HG02623 (cell line): ENCODE data around the gene PCYT2.
"Not testable (repeated sequence)": the region's sequence is repeated elsewhere in the genome, so short reads cannot be mapped to it uniquely, and the experiment has no call there.

ENCODE experiments used
- ATAC-seq: cut with Tn5 transposase; IDR thresholded peaks from one replicate; pipeline ENCODE4 v1.9.1; 2021; ENCODE audit warnings: moderate library complexity; ENCODE audit not compliant: unreplicated experiment

PCYT2 gene

GRCh38 chr17:81911277-81911961 lies at the start of gene PCYT2:
Gene PCYT2, minus strand, starts transcription at chr17:81911399. Its CDS starts 44 bp downstream, at chr17:81911355.
- peak; percentile 71 for ATAC-seq

DNA sequence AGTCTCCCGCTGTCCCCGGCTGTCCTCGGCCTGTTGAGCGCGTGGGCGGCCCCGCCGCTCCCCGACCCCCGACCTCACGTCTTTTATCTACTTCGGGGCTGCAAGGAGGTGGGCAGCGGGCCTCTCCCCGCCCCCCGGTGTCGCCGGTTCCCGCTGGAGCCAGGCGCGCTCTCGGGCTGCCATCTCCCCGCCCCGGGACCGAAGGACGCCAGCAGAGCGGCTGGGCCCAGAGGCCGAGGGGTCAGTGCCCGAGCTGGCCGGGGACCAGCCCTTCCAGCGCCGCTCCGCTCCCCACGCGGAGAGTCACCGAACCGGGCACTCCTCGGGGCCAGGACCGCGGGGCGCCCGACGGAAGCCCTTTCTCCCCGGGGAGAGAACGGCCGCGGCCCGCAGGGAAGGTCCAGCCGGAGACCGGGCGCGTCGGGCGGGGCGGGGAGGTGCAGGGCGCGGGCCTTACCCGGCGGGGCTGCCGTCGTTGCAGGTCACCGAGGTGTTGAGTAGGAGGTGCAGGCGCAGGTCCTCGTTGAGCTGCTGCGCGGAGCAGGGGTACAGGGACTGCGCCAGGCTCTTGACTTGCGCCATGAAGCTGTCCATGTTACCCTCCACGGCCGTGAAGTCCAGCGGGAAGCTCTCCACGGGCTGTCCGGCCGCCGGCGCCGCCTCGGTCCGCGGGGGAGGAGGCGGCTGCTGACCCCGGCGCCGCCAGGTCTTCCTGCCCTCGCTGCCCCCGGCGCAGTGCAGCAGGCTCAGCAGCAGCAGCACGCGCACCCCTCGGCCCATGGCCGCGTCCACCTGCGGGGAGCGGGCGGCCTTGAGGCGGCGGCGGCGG lies 49.1 kb upstream of the PCYT2 start:
- no peak for ATAC-seq

DNA sequence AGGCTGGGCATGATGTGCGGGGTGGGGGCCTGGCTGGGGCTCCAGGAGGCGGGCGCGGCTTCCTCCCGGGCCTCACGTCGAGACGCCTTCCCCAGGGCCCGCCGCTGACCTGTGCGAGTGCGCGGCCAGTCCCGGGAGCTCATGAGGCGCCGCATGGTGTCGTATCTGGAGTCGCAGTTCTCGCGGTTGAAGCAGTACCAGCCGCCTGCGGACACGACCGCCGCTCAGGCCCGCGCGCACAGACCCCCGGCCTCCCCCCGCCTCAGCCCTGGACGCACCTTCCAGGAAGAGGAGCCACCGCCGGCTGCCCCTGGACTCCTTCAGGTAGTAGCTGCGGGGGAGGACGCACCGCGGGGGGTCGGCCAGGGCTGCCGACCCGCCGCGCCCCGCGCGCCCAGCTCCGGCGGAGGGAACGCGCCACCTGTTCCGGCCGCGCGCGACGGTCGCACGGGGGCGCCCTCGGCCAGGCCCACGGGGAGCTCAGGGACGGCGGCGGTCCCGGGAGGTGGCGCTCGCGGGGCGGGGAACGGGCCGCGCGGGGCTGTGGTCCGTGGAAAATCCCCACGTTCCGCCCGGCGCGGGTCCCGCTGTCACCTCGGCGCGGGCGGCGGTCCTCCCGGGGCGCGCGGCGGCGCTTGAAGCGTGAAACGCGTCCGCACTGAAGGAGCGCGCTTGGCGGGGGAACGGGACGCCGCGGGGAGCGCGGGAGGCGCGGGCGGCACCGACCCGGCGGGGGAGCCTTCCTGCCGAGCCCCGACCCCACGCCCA lies 48.3 kb upstream of the PCYT2 start:
- no peak for ATAC-seq

- ATAC-seq, result no peak
These were observed 47.6 kb upstream of the PCYT2 start for GRCh38 chr17:81958633-81959342.

- no peak for ATAC-seq
These were observed 46.7 kb upstream of the PCYT2 start for GRCh38 chr17:81957691-81958432.

GRCh38 chr17:81956607-81957589 lies 45.7 kb upstream of the PCYT2 start:
- ATAC-seq, result no peak

DNA sequence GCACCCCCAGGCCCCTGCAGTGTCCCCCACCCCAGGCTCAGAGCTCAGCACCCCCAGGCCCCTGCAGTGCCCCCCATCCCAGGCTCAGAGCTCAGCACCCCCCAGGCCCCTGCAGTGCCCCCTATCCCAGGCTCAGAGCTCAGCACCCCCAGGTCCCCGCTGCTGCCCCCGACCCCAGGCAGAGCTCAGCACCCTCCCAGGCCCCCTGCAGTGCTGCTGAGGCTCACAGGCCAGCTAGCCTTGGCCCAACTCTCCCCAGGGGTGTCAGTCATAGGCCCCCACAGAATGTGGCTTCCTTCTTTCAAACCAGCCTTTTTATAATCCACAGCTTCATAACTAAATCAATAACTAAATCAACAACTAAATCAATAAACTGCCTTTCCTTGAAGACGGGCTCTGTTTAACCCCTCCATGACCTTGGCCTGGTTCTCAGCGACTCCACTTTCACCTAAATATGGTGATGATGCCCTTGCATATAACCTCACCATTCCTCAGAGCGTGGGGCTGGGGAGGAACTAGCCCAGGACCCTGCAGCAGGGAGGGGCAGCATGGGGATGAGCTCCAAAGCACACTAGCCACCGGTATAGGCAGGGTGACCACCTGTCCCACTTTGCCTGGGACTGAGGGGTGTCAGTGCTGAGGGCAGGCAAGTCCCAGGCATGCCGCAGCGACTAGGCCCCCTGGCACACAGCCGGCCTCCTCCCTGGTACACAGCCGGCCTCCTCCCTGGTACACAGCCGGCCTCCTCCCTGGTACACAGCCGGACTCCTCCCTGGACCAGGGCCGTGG lies 44.8 kb upstream of the PCYT2 start:
- ATAC-seq, result no peak

DNA sequence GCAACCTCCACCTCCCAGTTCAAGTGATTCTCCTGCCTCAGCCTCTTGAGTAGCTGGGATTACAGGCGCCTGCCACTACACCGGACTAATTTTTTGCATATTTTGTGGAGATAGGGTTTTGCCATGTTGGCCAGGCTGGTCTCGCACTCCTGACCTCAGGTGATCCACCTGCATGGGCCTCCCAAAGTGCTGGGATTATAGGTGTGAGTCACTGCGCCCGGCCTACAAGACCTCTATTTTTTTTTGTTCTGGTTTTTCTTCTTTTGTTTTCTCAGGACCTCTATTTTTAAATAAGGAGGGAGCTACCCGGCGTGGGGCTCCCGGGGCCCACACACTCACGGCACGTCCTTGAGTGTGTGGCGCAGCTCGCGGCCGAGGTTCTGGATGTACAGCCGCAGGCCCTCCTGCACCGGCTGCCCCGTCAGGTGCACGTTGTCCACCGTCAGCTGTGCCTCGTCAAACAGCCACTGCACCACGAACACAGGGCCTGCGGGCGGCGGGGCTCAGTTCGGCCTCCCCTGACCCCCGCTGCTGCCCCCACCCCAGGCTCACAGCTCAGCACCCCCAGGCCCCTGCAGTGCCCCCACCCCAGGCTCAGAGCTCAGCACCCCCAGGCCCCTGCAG lies 44.0 kb upstream of the PCYT2 start:
- ATAC-seq, result no peak

DNA sequence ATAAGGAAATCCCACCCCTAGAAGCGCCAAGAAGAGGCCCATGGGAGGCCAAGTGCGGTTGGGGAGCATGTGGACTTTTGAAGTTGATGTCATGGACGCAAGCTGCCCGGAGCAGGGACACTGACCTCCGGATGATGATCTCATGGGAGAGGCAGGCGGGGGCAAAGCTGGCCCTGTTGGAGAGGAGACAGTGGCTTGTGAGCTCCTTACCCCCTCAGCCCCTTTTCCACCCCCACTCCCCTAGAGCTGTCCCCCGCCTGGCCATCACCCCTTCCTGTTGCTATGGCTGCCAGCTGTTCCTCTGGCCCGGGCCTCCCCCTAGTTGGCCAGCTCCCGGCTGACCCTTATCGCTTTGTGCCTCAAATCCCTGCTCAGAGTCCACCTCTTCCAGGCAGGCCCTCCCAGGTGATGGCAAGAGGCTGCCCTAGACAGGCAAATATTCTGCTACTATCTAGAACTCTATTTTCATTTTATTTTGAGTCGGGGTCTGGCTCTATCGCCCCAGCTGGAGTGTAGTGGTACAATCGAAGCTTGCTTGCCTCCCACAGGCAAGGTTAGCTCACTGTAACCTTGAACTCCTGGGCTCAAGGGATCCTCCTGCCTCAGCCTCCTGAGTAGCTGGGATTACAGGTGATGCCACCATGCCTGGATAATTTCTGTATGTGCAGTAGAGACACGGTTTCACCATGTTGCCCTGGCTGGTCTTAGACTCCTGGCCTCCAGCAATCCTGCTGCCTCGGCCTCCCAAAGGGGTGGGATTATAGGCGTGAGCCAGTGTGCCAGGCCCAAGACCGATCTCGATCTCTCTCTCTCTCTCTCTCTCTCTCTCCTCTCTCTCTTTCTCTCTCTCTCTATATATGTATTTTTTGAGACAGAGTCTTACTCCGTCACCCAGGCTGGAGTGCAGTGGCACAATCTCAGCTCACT lies 43.2 kb upstream of the PCYT2 start:
- ATAC-seq, result no peak

DNA sequence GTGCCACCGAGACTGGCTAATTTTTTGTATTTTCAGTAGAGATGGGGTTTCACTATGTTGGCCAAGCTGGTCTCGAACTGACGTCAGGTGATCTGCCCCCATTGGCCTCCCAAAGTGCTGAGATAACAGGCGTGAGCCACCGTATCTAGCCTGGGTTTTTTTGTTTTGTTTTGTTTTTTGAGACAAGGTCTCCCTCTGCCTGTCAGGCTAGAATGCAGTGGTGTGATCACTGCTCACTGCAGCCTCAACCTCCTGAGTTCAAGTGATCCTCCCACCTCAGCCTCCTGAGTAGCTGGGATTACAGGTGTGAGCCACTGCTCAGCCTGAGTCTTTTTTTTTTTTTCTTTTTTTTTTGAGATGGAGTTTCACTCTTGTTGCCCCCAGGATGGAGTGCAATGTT lies 42.2 kb upstream of the PCYT2 start:
- ATAC-seq, result not testable (repeated sequence)

GRCh38 chr17:81952792-81953228 lies 41.6 kb upstream of the PCYT2 start:
- ATAC-seq, result no peak

GRCh38 chr17:81951785-81952684 lies 40.8 kb upstream of the PCYT2 start:
- ATAC-seq, result no peak

DNA sequence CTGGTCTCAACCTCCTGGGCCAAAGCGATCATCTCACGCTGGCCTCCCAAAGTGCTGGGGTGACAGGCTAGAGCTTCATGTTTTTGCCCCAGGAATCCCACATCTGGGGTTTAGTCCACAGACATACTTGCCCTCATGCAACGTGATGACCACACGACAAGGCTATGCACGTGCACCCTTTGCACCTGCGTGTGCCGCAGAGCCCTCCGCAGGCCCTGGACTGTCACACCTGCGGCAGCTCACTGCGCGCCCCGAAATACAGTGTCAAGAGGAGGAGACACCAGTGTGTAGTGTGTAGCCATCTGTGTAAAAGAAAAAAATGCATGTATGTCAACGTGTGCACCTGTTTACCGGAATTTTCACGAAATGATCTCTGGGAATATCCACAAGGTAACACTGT lies 39.3 kb upstream of the PCYT2 start:
- ATAC-seq, result no peak

DNA sequence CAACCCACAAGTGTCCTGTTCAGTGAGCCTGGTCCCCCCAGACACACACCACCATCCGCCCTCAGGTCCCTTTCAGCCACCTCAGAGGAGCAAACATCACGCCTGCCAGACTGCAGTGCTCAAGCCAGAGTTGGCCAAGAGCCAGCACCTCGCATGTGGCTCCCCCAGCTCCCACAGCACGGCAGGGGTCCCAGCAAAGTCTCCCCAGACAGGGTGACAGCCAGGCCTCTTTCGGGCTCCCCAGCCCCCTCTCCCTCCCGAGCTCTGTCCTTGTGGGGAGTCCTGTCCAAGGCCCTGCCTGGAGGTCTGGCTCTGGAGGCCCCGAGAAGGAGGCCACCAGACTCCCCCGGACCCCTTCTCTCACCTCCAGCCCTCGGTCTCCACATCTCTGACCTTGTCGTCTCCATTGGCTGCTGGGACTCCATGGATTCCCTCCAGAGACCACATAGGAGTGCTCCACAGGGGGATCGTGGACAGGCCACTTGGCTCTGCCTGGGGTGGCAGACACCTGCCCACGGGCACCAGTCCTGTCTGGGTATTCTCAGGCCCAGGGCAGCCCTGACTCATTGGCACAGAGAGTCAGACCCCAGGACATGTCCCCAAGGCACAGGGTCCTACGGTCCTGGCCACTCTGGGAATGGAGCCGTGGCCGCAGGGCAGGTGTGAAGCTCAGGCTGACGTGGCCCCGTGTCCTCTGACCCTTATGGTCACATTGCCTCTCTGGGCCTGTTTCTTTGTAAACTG lies 37.6 kb upstream of the PCYT2 start:
- no peak for ATAC-seq

- ATAC-seq, result no peak
These were observed 36.0 kb upstream of the PCYT2 start, which contains the start of gene MYADML2 for GRCh38 chr17:81947189-81947588. Gene MYADML2, minus strand, starts transcription at chr17:81947233. Its CDS starts 5,492 bp downstream, at chr17:81941741.
